ENCODE measurements around the gene PER1.
A peak's percentile ranks its signal among the peaks of the same experiment; 100 is the strongest.
"Not testable (repeated sequence)": the region's sequence is repeated elsewhere in the genome, so short reads cannot be mapped to it uniquely, and the experiment has no call there.

PER1 gene

GRCh38 chr17:8173056-8173870 is 21.1 kb upstream of the PER1 start:
- peak; percentile 98 for DNase-seq

- not testable (repeated sequence) for DNase-seq
Observed at GRCh38 chr17:8170186-8170585, 18.0 kb upstream of the PER1 start.

- DNase-seq = no peak
Observed at GRCh38 chr17:8167526-8167925, 15.3 kb upstream of the PER1 start.

- no peak for DNase-seq
Observed at GRCh38 chr17:8166731-8167130, 14.5 kb upstream of the PER1 start.

GRCh38 chr17:8164815-8165131 is 12.6 kb upstream of the PER1 start:
- no peak for DNase-seq

GRCh38 chr17:8163978-8164814 is 12.0 kb upstream of the PER1 start:
- peak; percentile 72 for DNase-seq

- no peak for DNase-seq
Observed at GRCh38 chr17:8162997-8163977, 11.1 kb upstream of the PER1 start.

GRCh38 chr17:8162233-8162996 is 10.2 kb upstream of the PER1 start, which contains the start of gene VAMP2:
TSS of gene VAMP2 (minus strand) at chr17:8162948. CDS start at chr17:8162879, 69 bp downstream.
- DNase-seq = peak; percentile 69

GRCh38 chr17:8161289-8162232 is 9.4 kb upstream of the PER1 start:
- DNase-seq = no peak

- no peak for DNase-seq
Observed at GRCh38 chr17:8160741-8161221, 8.6 kb upstream of the PER1 start.

- no peak for DNase-seq
Observed at GRCh38 chr17:8160224-8160577, 8.0 kb upstream of the PER1 start.

- no peak for DNase-seq
Observed at GRCh38 chr17:8159459-8160223, 7.4 kb upstream of the PER1 start.

GRCh38 chr17:8159032-8159400 is 6.8 kb upstream of the PER1 start:
- no peak for DNase-seq

GRCh38 chr17:8158267-8159031 is 6.2 kb upstream of the PER1 start:
- peak; percentile 82 for DNase-seq

GRCh38 chr17:8156246-8156992 is 4.2 kb upstream of the PER1 start:
- DNase-seq = peak; percentile 100

- no peak for DNase-seq
Observed at GRCh38 chr17:8155996-8156245, 3.7 kb upstream of the PER1 start.

- DNase-seq = no peak
Observed at GRCh38 chr17:8155231-8155995, 3.2 kb upstream of the PER1 start.
